Measurements from ENCODE around the gene FAM161B. TPM values are rescaled to one million over a fixed set of nuclear protein-coding genes. Genes with fewer than 3 reads are reported as not detected.
A peak's percentile ranks its signal among the peaks of the same experiment; 100 is the strongest.

The FAM161B gene
- total and polyA plus RNA-seq, 2 of the 13 experiments (the other 11 are each of a cell fraction or from before 2014, with no cell fraction given): 1.6 to 2.0 TPM

DNA sequence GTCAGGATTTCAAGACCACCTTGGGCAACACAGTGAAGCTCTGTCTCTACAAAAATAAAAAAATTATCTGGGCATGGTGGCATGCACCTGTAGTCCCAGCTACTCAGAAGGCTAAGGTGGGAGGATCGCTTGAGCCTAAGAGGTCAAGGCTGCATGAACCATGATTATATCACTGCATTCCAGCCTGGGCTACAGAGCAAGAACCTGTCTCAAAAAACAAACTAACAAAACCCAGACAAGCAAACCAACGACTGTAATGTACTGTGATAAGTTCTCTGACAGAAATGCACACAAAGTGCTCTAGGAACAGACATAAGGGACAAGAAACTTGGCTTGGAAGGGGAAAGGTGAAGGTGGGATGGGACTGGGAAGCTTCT lies 46.8 kb upstream of the FAM161B start (continued):
- TF ChIP-seq, protein P1, sequence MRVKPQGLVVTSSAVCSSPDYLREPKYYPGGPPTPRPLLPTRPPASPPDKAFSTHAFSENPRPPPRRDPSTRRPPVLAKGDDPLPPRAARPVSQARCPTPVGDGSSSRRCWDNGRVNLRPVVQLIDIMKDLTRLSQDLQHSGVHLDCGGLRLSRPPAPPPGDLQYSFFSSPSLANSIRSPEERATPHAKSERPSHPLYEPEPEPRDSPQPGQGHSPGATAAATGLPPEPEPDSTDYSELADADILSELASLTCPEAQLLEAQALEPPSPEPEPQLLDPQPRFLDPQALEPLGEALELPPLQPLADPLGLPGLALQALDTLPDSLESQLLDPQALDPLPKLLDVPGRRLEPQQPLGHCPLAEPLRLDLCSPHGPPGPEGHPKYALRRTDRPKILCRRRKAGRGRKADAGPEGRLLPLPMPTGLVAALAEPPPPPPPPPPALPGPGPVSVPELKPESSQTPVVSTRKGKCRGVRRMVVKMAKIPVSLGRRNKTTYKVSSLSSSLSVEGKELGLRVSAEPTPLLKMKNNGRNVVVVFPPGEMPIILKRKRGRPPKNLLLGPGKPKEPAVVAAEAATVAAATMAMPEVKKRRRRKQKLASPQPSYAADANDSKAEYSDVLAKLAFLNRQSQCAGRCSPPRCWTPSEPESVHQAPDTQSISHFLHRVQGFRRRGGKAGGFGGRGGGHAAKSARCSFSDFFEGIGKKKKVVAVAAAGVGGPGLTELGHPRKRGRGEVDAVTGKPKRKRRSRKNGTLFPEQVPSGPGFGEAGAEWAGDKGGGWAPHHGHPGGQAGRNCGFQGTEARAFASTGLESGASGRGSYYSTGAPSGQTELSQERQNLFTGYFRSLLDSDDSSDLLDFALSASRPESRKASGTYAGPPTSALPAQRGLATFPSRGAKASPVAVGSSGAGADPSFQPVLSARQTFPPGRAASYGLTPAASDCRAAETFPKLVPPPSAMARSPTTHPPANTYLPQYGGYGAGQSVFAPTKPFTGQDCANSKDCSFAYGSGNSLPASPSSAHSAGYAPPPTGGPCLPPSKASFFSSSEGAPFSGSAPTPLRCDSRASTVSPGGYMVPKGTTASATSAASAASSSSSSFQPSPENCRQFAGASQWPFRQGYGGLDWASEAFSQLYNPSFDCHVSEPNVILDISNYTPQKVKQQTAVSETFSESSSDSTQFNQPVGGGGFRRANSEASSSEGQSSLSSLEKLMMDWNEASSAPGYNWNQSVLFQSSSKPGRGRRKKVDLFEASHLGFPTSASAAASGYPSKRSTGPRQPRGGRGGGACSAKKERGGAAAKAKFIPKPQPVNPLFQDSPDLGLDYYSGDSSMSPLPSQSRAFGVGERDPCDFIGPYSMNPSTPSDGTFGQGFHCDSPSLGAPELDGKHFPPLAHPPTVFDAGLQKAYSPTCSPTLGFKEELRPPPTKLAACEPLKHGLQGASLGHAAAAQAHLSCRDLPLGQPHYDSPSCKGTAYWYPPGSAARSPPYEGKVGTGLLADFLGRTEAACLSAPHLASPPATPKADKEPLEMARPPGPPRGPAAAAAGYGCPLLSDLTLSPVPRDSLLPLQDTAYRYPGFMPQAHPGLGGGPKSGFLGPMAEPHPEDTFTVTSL (CRISPR knock-in tag; IDR thresholded peaks at IDR 0.05; ENCODE audit: borderline replicate concordance): peak; percentile 56; the same call in 1 of the 2 replicates
- TF ChIP-seq MIXL1 (CRISPR knock-in tag; IDR thresholded peaks at IDR 0.05): no peak
- no peak for TF ChIP-seq MAZ (IDR thresholded peaks at IDR 0.05; ENCODE audit: borderline replicate concordance, low read depth, low read length)
- no peak for TF ChIP-seq MAZ (CRISPR knock-in tag; IDR thresholded peaks at IDR 0.05; ENCODE audit: low read depth)
- TF ChIP-seq ZMYM2 (CRISPR knock-in tag; IDR thresholded peaks at IDR 0.05): no peak
- no peak for TF ChIP-seq ZZZ3 (CRISPR knock-in tag; IDR thresholded peaks at IDR 0.05; ENCODE audit: borderline replicate concordance)
- 0 out of 2 replicates have a peak, but pooled peaks have one; percentile 64 for TF ChIP-seq ZNF816 (CRISPR knock-in tag; IDR thresholded peaks at IDR 0.05; ENCODE audit: borderline replicate concordance)
- TF ChIP-seq, protein P2, sequence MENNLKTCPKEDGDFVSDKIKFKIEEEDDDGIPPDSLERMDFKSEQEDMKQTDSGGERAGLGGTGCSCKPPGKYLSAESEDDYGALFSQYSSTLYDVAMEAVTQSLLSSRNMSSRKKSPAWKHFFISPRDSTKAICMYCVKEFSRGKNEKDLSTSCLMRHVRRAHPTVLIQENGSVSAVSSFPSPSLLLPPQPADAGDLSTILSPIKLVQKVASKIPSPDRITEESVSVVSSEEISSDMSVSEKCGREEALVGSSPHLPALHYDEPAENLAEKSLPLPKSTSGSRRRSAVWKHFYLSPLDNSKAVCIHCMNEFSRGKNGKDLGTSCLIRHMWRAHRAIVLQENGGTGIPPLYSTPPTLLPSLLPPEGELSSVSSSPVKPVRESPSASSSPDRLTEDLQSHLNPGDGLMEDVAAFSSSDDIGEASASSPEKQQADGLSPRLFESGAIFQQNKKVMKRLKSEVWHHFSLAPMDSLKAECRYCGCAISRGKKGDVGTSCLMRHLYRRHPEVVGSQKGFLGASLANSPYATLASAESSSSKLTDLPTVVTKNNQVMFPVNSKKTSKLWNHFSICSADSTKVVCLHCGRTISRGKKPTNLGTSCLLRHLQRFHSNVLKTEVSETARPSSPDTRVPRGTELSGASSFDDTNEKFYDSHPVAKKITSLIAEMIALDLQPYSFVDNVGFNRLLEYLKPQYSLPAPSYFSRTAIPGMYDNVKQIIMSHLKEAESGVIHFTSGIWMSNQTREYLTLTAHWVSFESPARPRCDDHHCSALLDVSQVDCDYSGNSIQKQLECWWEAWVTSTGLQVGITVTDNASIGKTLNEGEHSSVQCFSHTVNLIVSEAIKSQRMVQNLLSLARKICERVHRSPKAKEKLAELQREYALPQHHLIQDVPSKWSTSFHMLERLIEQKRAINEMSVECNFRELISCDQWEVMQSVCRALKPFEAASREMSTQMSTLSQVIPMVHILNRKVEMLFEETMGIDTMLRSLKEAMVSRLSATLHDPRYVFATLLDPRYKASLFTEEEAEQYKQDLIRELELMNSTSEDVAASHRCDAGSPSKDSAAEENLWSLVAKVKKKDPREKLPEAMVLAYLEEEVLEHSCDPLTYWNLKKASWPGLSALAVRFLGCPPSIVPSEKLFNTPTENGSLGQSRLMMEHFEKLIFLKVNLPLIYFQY (CRISPR knock-in tag; IDR thresholded peaks at IDR 0.05; ENCODE audit: borderline replicate concordance): no peak
- TF ChIP-seq, protein P3, sequence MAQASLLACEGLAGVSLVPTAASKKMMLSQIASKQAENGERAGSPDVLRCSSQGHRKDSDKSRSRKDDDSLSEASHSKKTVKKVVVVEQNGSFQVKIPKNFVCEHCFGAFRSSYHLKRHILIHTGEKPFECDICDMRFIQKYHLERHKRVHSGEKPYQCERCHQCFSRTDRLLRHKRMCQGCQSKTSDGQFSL (CRISPR knock-in tag; IDR thresholded peaks at IDR 0.05): no peak
- no peak for TF ChIP-seq ZNF44 (CRISPR knock-in tag; IDR thresholded peaks at IDR 0.05)
- TF ChIP-seq RCOR2 (CRISPR knock-in tag; IDR thresholded peaks at IDR 0.05): no peak
- no peak for TF ChIP-seq RBM22 (optimal IDR thresholded peaks at IDR 0.05; ENCODE audit: low read length)
- TF ChIP-seq, protein P4, sequence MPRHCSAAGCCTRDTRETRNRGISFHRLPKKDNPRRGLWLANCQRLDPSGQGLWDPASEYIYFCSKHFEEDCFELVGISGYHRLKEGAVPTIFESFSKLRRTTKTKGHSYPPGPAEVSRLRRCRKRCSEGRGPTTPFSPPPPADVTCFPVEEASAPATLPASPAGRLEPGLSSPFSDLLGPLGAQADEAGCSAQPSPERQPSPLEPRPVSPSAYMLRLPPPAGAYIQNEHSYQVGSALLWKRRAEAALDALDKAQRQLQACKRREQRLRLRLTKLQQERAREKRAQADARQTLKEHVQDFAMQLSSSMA (CRISPR knock-in tag; IDR thresholded peaks at IDR 0.05): no peak
- peak; percentile 44; the same call in 1 of the 2 replicates for TF ChIP-seq FOXA3 (CRISPR knock-in tag; IDR thresholded peaks at IDR 0.05)
- TF ChIP-seq THAP11 (CRISPR knock-in tag; IDR thresholded peaks at IDR 0.05): no peak; the same call in 1 of the 2 replicates
- TF ChIP-seq, protein P5, sequence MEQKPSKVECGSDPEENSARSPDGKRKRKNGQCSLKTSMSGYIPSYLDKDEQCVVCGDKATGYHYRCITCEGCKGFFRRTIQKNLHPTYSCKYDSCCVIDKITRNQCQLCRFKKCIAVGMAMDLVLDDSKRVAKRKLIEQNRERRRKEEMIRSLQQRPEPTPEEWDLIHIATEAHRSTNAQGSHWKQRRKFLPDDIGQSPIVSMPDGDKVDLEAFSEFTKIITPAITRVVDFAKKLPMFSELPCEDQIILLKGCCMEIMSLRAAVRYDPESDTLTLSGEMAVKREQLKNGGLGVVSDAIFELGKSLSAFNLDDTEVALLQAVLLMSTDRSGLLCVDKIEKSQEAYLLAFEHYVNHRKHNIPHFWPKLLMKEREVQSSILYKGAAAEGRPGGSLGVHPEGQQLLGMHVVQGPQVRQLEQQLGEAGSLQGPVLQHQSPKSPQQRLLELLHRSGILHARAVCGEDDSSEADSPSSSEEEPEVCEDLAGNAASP (CRISPR knock-in tag; IDR thresholded peaks at IDR 0.05; ENCODE audit: borderline replicate concordance): peak; percentile 74; the same call in 1 of the 2 replicates
- TF ChIP-seq ZNF782 (CRISPR knock-in tag; IDR thresholded peaks at IDR 0.05; ENCODE audit: borderline replicate concordance): no peak

All from HepG2 (cell line).